HCT116 (cell line): ENCODE results near the gene TCERG1L. TPM values are rescaled to one million over a fixed set of nuclear protein-coding genes. Genes with fewer than 3 reads are reported as not detected.

Experiments
- ATAC-seq: fragments of 200-7000 bp; cut with Tn5 transposase; 2 replicates; pipeline ENCODE4 v1.9.1; 2020; ENCODE audit warnings: mild to moderate bottlenecking, moderate library complexity
- BruUV-seq: library from RNA; stranded (reverse); fragments of 400-500 nt; replicated peaks from 2 replicates; lab custom pipeline; 2021; lab: Mats Ljungman, UMichigan
- CTCF ChIA-PET: fragments of 300-600 bp; sonication (Branson Sonifier 250); formaldehyde crosslinking; loops from one replicate; lab custom pipeline; 2021; ENCODE audit warnings: antibody characterized with exemption; lab: Charles Lee
- POLR2A ChIA-PET: fragments of 300-600, 350-600 bp; sonication (Branson Sonifier 250); formaldehyde crosslinking; loops from one replicate; lab custom pipeline; 2021; ENCODE audit warnings: antibody characterized with exemption; lab: Charles Lee
- RAD21 ChIA-PET, 2 experiments: fragments of 300-600 bp; sonication (Branson Sonifier 250); formaldehyde crosslinking; loops; one replicate each; lab custom pipeline; 2023; ENCODE audit warnings: low total read pairs in 2 of 2; ENCODE audit not compliant: uncharacterized antibody in 2 of 2, unreplicated experiment in 2 of 2, low non-redundant PET in 1 of 2; lab: Charles Lee
- DNase-seq: peaks from one replicate; pipeline ENCODE4 v3.0.0-alpha.2; 2010; ENCODE audit warnings: low read depth, low spot score
- H2AFZ ChIP-seq: fragments of 200-600 bp; shearing (Covaris generic), sonication (generic); 2 replicates; pipeline ENCODE4 v1.6.1; 2017; ENCODE audit warnings: low read depth, mixed run types, mixed read lengths, antibody characterized with exemption, low read length; ENCODE audit not compliant: poor library complexity, severe bottlenecking
- H3K27ac ChIP-seq: 2 replicates; pipeline ENCODE4 v1.5.1; 2012; ENCODE audit warnings: low read depth, low read length
- H3K27me3 ChIP-seq: fragments of 200-600 bp; sonication (generic); 2 replicates; pipeline ENCODE4 v1.6.1; 2016; ENCODE audit warnings: mixed run types, low read length, mixed read lengths; ENCODE audit not compliant: insufficient read depth
- H3K36me3 ChIP-seq, 2 experiments: fragments of 200-500 bp in 1 of 2; fragments of 200-600 bp in 1 of 2; sonication (Bioruptor generic) in 1 of 2; sonication (generic) in 1 of 2; 2 replicates each; pipeline versions ENCODE4 v1.5.1 to v1.6.1; 2014 to 2016; ENCODE audit warnings: low read length in 2 of 2, inconsistent platforms in 1 of 2, mixed read lengths in 1 of 2, mixed run types in 1 of 2; ENCODE audit not compliant: insufficient read depth in 2 of 2, control insufficient read depth in 1 of 2
- H3K4me1 ChIP-seq, 2 experiments: fragments of 200-600 bp in 1 of 2; sonication (generic) in 1 of 2; 2 replicates each; pipeline versions ENCODE4 v1.5.1 to v1.6.1; 2012 to 2017; ENCODE audit warnings: low read length in 2 of 2, inconsistent platforms in 1 of 2, mild to moderate bottlenecking in 1 of 2, mixed read lengths in 1 of 2, mixed run types in 1 of 2, moderate library complexity in 1 of 2; ENCODE audit not compliant: insufficient read depth in 2 of 2, control insufficient read depth in 1 of 2
- H3K4me2 ChIP-seq: fragments of 200-600 bp; sonication (generic); 2 replicates; pipeline ENCODE4 v1.6.1; 2017; ENCODE audit warnings: mixed run types, low read length, mixed read lengths
- H3K4me3 ChIP-seq, 2 experiments: fragments of 200-600 bp in 1 of 2; sonication (generic) in 1 of 2; replicated peaks in 1 of 2; 2 replicates each; pipeline ENCODE4 v1.5.1; 2011 to 2016; ENCODE audit warnings: low read length in 2 of 2, control low read depth in 1 of 2, low read depth in 1 of 2, mild to moderate bottlenecking in 1 of 2, mixed read lengths in 1 of 2, mixed run types in 1 of 2
- H3K79me2 ChIP-seq: fragments of 200-600 bp; sonication (generic); 2 replicates; pipeline ENCODE4 v1.6.1; 2017; ENCODE audit warnings: mild to moderate bottlenecking, mixed run types, low read length, moderate library complexity, mixed read lengths; ENCODE audit not compliant: insufficient read depth
- H3K9ac ChIP-seq: fragments of 200-600 bp; sonication (generic); 2 replicates; pipeline ENCODE4 v1.6.1; 2016; ENCODE audit warnings: low read length, mixed read lengths
- H3K9me2 ChIP-seq: fragments of 200-600 bp; sonication (generic), shearing (Covaris generic); 2 replicates; pipeline ENCODE4 v1.6.1; 2017; ENCODE audit warnings: mixed run types, mild to moderate bottlenecking, moderate library complexity; ENCODE audit not compliant: insufficient read depth
- H3K9me3 ChIP-seq, 2 experiments: fragments of 200-500 bp in 1 of 2; fragments of 200-600 bp in 1 of 2; sonication (Bioruptor generic) in 1 of 2; sonication (generic) in 1 of 2; 2 replicates each; pipeline ENCODE4 v1.6.1; 2014 to 2017; ENCODE audit warnings: low read length in 2 of 2, mixed read lengths in 2 of 2, inconsistent platforms in 1 of 2, low read depth in 1 of 2, mild to moderate bottlenecking in 1 of 2, mixed run types in 1 of 2, moderate library complexity in 1 of 2; ENCODE audit not compliant: control insufficient read depth in 1 of 2, insufficient read depth in 1 of 2
- H4K20me1 ChIP-seq: fragments of 200-600 bp; sonication (generic), shearing (Covaris generic); 2 replicates; pipeline ENCODE4 v1.6.1; 2017; ENCODE audit warnings: mixed run types, mild to moderate bottlenecking, moderate library complexity; ENCODE audit not compliant: insufficient read depth
- ATF3 ChIP-seq: IDR thresholded peaks from 2 replicates; pipeline ENCODE4 v1.6.1; 2012
- CBX3 ChIP-seq: IDR thresholded peaks from 2 replicates; pipeline ENCODE4 v1.6.1; 2012; ENCODE audit warnings: low read depth
- CEBPB ChIP-seq: IDR thresholded peaks from 2 replicates; pipeline ENCODE4 v1.6.1; 2012; ENCODE audit warnings: low read depth
- EGR1 ChIP-seq: IDR thresholded peaks from 2 replicates; pipeline ENCODE4 v1.6.1; 2012; ENCODE audit warnings: low read depth
- ELF1 ChIP-seq: IDR thresholded peaks from 2 replicates; pipeline ENCODE4 v1.6.1; 2012; ENCODE audit warnings: low read depth, borderline replicate concordance
- EZH2 ChIP-seq: fragments of 200-600 bp; sonication (generic); IDR thresholded peaks from 2 replicates; pipeline ENCODE4 v1.6.1; 2017; ENCODE audit warnings: antibody characterized with exemption, mixed run types
- EZH2phosphoT487 ChIP-seq: fragments of 200-600 bp; IDR thresholded peaks from 2 replicates; pipeline ENCODE4 v1.6.1; 2018; ENCODE audit warnings: antibody characterized with exemption, borderline replicate concordance
- POLR2AphosphoS5 ChIP-seq: IDR thresholded peaks from 2 replicates; pipeline ENCODE4 v1.6.1; 2011; ENCODE audit warnings: mild to moderate bottlenecking, low read depth, low read length, moderate library complexity
- RAD21 ChIP-seq: IDR thresholded peaks from 2 replicates; pipeline ENCODE4 v1.6.1; 2012; ENCODE audit warnings: low read depth, mild to moderate bottlenecking
- SP1 ChIP-seq: IDR thresholded peaks from 2 replicates; pipeline ENCODE4 v1.6.1; 2012; ENCODE audit warnings: low read depth
- SRF ChIP-seq: IDR thresholded peaks from 2 replicates; pipeline ENCODE4 v1.6.1; 2012; ENCODE audit warnings: low read depth
- TCF7L2 ChIP-seq: IDR thresholded peaks from 2 replicates; pipeline ENCODE4 v1.7.0; 2011; ENCODE audit warnings: borderline replicate concordance, inconsistent platforms; ENCODE audit not compliant: insufficient read depth, insufficient read length; ENCODE audit errors: extremely low read depth
- YY1 ChIP-seq: IDR thresholded peaks from 2 replicates; pipeline ENCODE4 v1.6.1; 2011; ENCODE audit warnings: low read length, low read depth, moderate library complexity, mild to moderate bottlenecking; ENCODE audit not compliant: insufficient replicate concordance; ENCODE audit errors: extremely low read depth
- ZFX ChIP-seq: fragments of 450-650 bp; IDR thresholded peaks from 2 replicates; pipeline ENCODE4 v1.6.1; 2017
- ZNF274 ChIP-seq: fragments of 200-500 bp; sonication (Bioruptor generic); IDR thresholded peaks from 2 replicates; pipeline ENCODE4 v1.6.1; 2014; ENCODE audit warnings: mild to moderate bottlenecking, low read depth, low read length, inconsistent platforms
- intact Hi-C: fragments of 100-400 bp; cut with micrococcal nuclease; formaldehyde crosslinking; loops from 2 replicates; pipeline ENCODE4 v1.10.0; 2022
- total RNA-seq: library from RNA; stranded (reverse); gene quantifications from one replicate; pipeline ENCODE4 v1.2.1, GENCODE V29; 2021; ENCODE audit not compliant: unreplicated experiment
- TF ChIP-seq, protein P1 (sequence below): IDR thresholded peaks from 2 replicates; pipeline ENCODE4 v1.6.1; 2012; ENCODE audit warnings: low read depth
- TF ChIP-seq, protein P2 (sequence below): IDR thresholded peaks from 2 replicates; pipeline ENCODE4 v1.6.1; 2011; ENCODE audit warnings: mild to moderate bottlenecking, low read length, moderate library complexity; ENCODE audit not compliant: insufficient replicate concordance; ENCODE audit errors: extremely low read depth
- TF ChIP-seq, protein P3 (sequence below): IDR thresholded peaks from 2 replicates; pipeline ENCODE4 v1.6.1; 2012

Gene TCERG1L
- total RNA-seq, 1 experiment from 2014 or later, result not detected

DNA sequence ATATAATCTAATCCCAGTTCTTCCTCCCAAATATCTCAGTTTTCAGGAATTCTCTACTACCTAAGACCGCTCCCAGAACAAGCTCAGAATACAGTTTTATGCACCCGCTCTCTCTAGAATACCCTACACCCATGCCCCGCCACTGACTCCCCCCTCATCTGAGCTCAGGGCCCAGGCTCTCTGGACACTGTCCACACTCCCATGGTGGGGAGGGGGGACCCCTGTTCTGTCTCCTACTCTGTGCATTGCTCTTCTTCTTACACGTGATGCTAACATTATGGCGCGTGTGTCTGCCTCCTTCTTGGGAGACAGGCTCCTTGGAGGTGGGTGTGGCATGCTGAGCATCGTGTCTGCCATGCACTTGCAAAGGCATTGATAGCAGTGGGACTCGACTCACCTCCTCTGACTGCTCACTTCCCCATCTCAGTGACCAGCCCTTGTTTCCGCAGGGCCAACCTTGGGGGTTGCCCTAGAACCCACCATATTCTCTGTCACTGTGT, 127.9 kb downstream of the TCERG1L start:
- ChIA-PET RAD21 (no interaction called here), CTCF (no interaction called here), POLR2A (no interaction called here)
- no peaks in the 10 kb centered on the region for H3K4me1 ChIP-seq
- no peak for ATAC-seq
- H3K4me2 ChIP-seq, result no peak overlapping the region
- no peak overlapping the region for H2AFZ ChIP-seq
- no peaks in the 10 kb centered on the region for H4K20me1 ChIP-seq
- H3K9ac ChIP-seq, result no peak overlapping the region
- H3K9me2 ChIP-seq, result no peaks in the 10 kb centered on the region
- H3K36me3 ChIP-seq, result no peaks in the 10 kb centered on the region
- no peak for DNase-seq
- H3K9me3 ChIP-seq, result no peaks in the 10 kb centered on the region
- BruUV-seq, result no TSS peak
- no peak overlapping the region for H3K27ac ChIP-seq
- TF ChIP-seq, protein P1, sequence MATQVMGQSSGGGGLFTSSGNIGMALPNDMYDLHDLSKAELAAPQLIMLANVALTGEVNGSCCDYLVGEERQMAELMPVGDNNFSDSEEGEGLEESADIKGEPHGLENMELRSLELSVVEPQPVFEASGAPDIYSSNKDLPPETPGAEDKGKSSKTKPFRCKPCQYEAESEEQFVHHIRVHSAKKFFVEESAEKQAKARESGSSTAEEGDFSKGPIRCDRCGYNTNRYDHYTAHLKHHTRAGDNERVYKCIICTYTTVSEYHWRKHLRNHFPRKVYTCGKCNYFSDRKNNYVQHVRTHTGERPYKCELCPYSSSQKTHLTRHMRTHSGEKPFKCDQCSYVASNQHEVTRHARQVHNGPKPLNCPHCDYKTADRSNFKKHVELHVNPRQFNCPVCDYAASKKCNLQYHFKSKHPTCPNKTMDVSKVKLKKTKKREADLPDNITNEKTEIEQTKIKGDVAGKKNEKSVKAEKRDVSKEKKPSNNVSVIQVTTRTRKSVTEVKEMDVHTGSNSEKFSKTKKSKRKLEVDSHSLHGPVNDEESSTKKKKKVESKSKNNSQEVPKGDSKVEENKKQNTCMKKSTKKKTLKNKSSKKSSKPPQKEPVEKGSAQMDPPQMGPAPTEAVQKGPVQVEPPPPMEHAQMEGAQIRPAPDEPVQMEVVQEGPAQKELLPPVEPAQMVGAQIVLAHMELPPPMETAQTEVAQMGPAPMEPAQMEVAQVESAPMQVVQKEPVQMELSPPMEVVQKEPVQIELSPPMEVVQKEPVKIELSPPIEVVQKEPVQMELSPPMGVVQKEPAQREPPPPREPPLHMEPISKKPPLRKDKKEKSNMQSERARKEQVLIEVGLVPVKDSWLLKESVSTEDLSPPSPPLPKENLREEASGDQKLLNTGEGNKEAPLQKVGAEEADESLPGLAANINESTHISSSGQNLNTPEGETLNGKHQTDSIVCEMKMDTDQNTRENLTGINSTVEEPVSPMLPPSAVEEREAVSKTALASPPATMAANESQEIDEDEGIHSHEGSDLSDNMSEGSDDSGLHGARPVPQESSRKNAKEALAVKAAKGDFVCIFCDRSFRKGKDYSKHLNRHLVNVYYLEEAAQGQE, result no peak
- TF ChIP-seq ZFX (no peak), CBX3 (no peak), SP1 (no peak), EZH2phosphoT487 (no peak), EZH2 (no peak), EGR1 (no peak), TCF7L2 (no peak), CEBPB (no peak), YY1 (no peak), ELF1 (no peak), RAD21 (no peak), POLR2AphosphoS5 (no peak), SRF (no peak), ZNF274 (no peak), ATF3 (no peak)
- TF ChIP-seq, protein P2, sequence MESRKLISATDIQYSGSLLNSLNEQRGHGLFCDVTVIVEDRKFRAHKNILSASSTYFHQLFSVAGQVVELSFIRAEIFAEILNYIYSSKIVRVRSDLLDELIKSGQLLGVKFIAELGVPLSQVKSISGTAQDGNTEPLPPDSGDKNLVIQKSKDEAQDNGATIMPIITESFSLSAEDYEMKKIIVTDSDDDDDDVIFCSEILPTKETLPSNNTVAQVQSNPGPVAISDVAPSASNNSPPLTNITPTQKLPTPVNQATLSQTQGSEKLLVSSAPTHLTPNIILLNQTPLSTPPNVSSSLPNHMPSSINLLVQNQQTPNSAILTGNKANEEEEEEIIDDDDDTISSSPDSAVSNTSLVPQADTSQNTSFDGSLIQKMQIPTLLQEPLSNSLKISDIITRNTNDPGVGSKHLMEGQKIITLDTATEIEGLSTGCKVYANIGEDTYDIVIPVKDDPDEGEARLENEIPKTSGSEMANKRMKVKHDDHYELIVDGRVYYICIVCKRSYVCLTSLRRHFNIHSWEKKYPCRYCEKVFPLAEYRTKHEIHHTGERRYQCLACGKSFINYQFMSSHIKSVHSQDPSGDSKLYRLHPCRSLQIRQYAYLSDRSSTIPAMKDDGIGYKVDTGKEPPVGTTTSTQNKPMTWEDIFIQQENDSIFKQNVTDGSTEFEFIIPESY, result no peak
- TF ChIP-seq, protein P3, sequence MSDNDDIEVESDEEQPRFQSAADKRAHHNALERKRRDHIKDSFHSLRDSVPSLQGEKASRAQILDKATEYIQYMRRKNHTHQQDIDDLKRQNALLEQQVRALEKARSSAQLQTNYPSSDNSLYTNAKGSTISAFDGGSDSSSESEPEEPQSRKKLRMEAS, result no peak
- TF ChIP-seq, all 23 proteins: peak for 0
- intact Hi-C loops, result no loop called here
- H3K79me2 ChIP-seq, result no peaks in the 10 kb centered on the region
- H3K27me3 ChIP-seq, result no peaks in the 10 kb centered on the region
- no peak overlapping the region for H3K4me3 ChIP-seq
